ENCODE data around the gene NAP1L4. TPM values are rescaled to one million over a fixed set of nuclear protein-coding genes. Genes with fewer than 3 reads are reported as not detected.

Gene NAP1L4
- total and polyA plus RNA-seq, 12 donors, result 98.5 to 233 (median 182) TPM

- ATAC-seq (no peak), DNase-seq (no peak)
- no peak for TF ChIP-seq CTCF (IDR thresholded peaks at IDR 0.05)
- H3K4me1 ChIP-seq, result peaks cover 5 to 50% (median 26%) of the 10 kb centered on the region in 9 donors
- no peak overlapping the region for H3K4me3 ChIP-seq
- intact Hi-C loops (cut with DNase I), result no loop called here
- 83 to 85% methylated on average over 15 of the region's 15 CpGs for WGBS, 2 donors
- H3K27me3 ChIP-seq, result no peaks in the 10 kb centered on the region
- H3K9me3 ChIP-seq, result peaks cover 0 to 13% (median 0%) of the 10 kb centered on the region in 11 donors
- H3K36me3 ChIP-seq, result peaks cover 0 to 39% (median 0%) of the 10 kb centered on the region in 9 donors
- no peak overlapping the region for H3K27ac ChIP-seq
Measured at GRCh38 chr11:2942872-2943710, 49.0 kb downstream of the NAP1L4 start.

- no peaks in the 10 kb centered on the region for H3K27me3 ChIP-seq
- H3K4me3 ChIP-seq, result no peak overlapping the region
- no peak for ATAC-seq
- no peak for DNase-seq
- no peak overlapping the region for H3K27ac ChIP-seq
- 72 to 73% methylated on average over 13 of the region's 13 CpGs for WGBS, 2 donors
- H3K4me1 ChIP-seq, result peaks cover 5 to 50% (median 26%) of the 10 kb centered on the region in 9 donors
- TF ChIP-seq CTCF (IDR thresholded peaks at IDR 0.05), result no peak
- peaks cover 0 to 19% (median 3%) of the 10 kb centered on the region in 11 donors for H3K9me3 ChIP-seq
- intact Hi-C loops (cut with DNase I), result no loop called here
- peaks cover 0 to 33% (median 0%) of the 10 kb centered on the region in 9 donors for H3K36me3 ChIP-seq
Measured at GRCh38 chr11:2942447-2942846, 49.7 kb downstream of the NAP1L4 start.

- H3K36me3 ChIP-seq, result peaks cover 0 to 23% (median 0%) of the 10 kb centered on the region in 9 donors
- H3K9me3 ChIP-seq, result peaks cover 0 to 20% (median 5%) of the 10 kb centered on the region in 11 donors
- H3K27me3 ChIP-seq, result no peaks in the 10 kb centered on the region
- peak in 4 of 8 donors; percentile 3 to 25 (median 12) for ATAC-seq
- H3K4me1 ChIP-seq, result peaks cover 5 to 41% (median 24%) of the 10 kb centered on the region in 9 donors
- no peak for DNase-seq
- H3K27ac ChIP-seq, result peak overlapping the region in 7 of 10 donors; percentile 15 to 70 (median 53)
- whole genome bisulfite sequencing, 2 donors, result 46 to 50% methylated on average over 10 of the region's 10 CpGs
- no peak for TF ChIP-seq CTCF (IDR thresholded peaks at IDR 0.05)
- intact Hi-C loops (cut with DNase I), result no loop called here
- H3K4me3 ChIP-seq, result no peak overlapping the region
Measured at GRCh38 chr11:2940921-2941821, 51.0 kb downstream of the NAP1L4 start.

Measured in heart right ventricle (tissue), 16 donors.